GM12878 (cell line): ENCODE data around the gene PPP1R10. TPM values are rescaled to one million over a fixed set of nuclear protein-coding genes. Genes with fewer than 3 reads are reported as not detected.

Experiments used
- ASH2L ChIP-seq: fragments of 300-600, 200-600 bp; sonication (generic); IDR thresholded peaks from 2 replicates; pipeline ENCODE4 v1.6.1; 2017; ENCODE audit warnings: low read depth, mild to moderate bottlenecking, borderline replicate concordance
- CHD2 ChIP-seq: IDR thresholded peaks from 2 replicates; pipeline ENCODE4 v1.6.1; 2011; ENCODE audit warnings: low read depth, low read length, improper control_type of control experiment, borderline replicate concordance
- E4F1 ChIP-seq: fragments of 450-650 bp; IDR thresholded peaks from 2 replicates; pipeline ENCODE4 v1.6.1; 2018; ENCODE audit warnings: borderline replicate concordance, mild to moderate bottlenecking; ENCODE audit not compliant: partially characterized antibody
- EED ChIP-seq: sonication (generic); IDR thresholded peaks from 2 replicates; pipeline ENCODE4 v1.6.1; 2016; ENCODE audit warnings: antibody characterized with exemption, low read depth
- GABPA ChIP-seq: IDR thresholded peaks from 2 replicates; pipeline ENCODE4 v1.6.1; 2014; ENCODE audit warnings: antibody characterized with exemption, low read depth, mild to moderate bottlenecking, inconsistent platforms
- HDGF ChIP-seq: fragments of 450-650 bp; IDR thresholded peaks from 2 replicates; pipeline ENCODE4 v1.6.1; 2016; ENCODE audit warnings: antibody characterized with exemption
- HSF1 ChIP-seq: fragments of 150-350 bp; IDR thresholded peaks from 2 replicates; pipeline ENCODE4 v1.6.1; 2014; ENCODE audit warnings: mild to moderate bottlenecking, low read depth, low read length
- MLLT1 ChIP-seq: fragments of 450-650 bp; IDR thresholded peaks from 2 replicates; pipeline ENCODE4 v1.6.1; 2016; ENCODE audit warnings: mild to moderate bottlenecking
- MXI1 ChIP-seq: fragments of 150-350 bp; IDR thresholded peaks from 2 replicates; pipeline ENCODE4 v1.6.1; 2011; ENCODE audit warnings: low read depth, mild to moderate bottlenecking, inconsistent platforms, low read length, improper control_type of control experiment
- RCOR1 ChIP-seq: conservative IDR thresholded peaks from 2 replicates; pipeline ENCODE4 v1.6.1; 2012; ENCODE audit warnings: low read depth, low read length, improper control_type of control experiment
- RELA ChIP-seq: fragments of 450-650 bp; IDR thresholded peaks from 2 replicates; pipeline ENCODE4 v1.8.0; 2014; ENCODE audit warnings: borderline replicate concordance; ENCODE audit not compliant: partially characterized antibody
- RFX5 ChIP-seq: IDR thresholded peaks from 2 replicates; pipeline ENCODE4 v1.6.1; 2011; ENCODE audit warnings: low read depth, low read length, improper control_type of control experiment
- STAT3 ChIP-seq: IDR thresholded peaks from 2 replicates; pipeline ENCODE4 v1.6.1; 2011; ENCODE audit warnings: low read depth, low read length, improper control_type of control experiment
- USF2 ChIP-seq: IDR thresholded peaks from 2 replicates; pipeline ENCODE4 v1.6.1; 2011; ENCODE audit warnings: low read depth, low read length, improper control_type of control experiment, borderline replicate concordance
- polyA plus RNA-seq, 11 experiments: library from polyadenylated mRNA; depleted of rRNA in 4 of 11; unstranded in 6 of 11; stranded (reverse) in 5 of 11; fragments of >200 nt; fragmentation: Nextera tagmentation in 4 of 11; fragmentation: Illumina TruSeq in 1 of 11; extraction: Ambion mirVana in 4 of 11; extraction: Trizol in 1 of 11; gene quantifications; 1 replicate in 1 of 11; 2 replicates in 10 of 11; pipeline versions ENCODE4 v1.2.1 to v1.2.3, GENCODE V29; 2011 to 2016; ENCODE audit warnings: inconsistent platforms in 2 of 11, missing spikeins in 2 of 11, low read depth in 1 of 11
- total RNA-seq, 4 experiments: library from RNA; depleted of rRNA in 3 of 4; stranded (reverse); fragments of >200 nt in 3 of 4; fragmentation: Illumina TruSeq in 1 of 4; extraction: Trizol in 1 of 4; gene quantifications; 2 replicates each; pipeline versions ENCODE4 v1.2.1 to v1.2.3, GENCODE V29; 2013 to 2021
- TF ChIP-seq, protein P1 (sequence below): fragments of 450-650 bp; IDR thresholded peaks from 2 replicates; pipeline ENCODE4 v1.6.1; 2018; ENCODE audit warnings: mild to moderate bottlenecking, low read depth, moderate library complexity; ENCODE audit not compliant: partially characterized antibody
- TF ChIP-seq, protein P2 (sequence below): fragments of 450-650 bp; formaldehyde crosslinking; IDR thresholded peaks from 2 replicates; pipeline ENCODE4 v1.4.0; 2022; ENCODE audit warnings: mild to moderate bottlenecking, moderate library complexity

The PPP1R10 gene
- total and polyA plus RNA-seq, 10 of the 15 experiments (the other 5 are each of a cell fraction or from before 2014, with no cell fraction given) = 11.3 to 83.8 (median 41.2) TPM

DNA sequence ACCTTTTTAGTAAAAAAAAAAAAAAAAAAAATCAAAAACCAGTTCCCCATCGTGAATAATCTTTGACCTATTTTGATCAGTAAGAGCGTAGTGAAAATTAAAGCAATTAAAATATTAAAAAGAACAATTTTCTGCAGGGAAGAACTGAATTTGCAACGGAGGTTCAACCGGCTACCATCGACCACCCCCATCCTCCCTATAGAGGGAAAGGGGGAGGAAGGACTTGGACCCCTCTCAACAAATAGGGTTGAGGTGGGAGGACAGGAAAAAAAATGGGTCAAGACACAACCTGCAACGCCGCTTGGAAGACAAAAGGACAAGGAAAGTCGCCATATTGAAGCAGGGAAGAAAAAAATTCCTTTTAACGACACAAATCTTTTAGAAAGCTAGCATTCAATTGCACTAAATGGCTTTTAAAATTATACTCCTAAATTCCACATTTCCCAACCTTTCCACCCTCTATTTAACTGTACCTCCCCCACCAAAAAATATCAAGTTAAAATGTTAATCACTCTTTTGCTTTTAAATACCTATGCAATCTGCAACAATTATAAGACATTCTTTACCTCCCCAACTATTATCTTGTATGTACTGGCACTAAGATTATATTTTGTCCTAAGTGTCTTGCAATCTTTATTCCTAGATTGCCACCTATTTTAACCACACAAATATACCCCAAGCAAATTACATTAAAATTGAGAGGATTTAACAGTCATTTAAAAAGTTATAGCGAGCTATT is 1.7 kb downstream of the PPP1R10 start (continued):
- TF ChIP-seq, protein P1, sequence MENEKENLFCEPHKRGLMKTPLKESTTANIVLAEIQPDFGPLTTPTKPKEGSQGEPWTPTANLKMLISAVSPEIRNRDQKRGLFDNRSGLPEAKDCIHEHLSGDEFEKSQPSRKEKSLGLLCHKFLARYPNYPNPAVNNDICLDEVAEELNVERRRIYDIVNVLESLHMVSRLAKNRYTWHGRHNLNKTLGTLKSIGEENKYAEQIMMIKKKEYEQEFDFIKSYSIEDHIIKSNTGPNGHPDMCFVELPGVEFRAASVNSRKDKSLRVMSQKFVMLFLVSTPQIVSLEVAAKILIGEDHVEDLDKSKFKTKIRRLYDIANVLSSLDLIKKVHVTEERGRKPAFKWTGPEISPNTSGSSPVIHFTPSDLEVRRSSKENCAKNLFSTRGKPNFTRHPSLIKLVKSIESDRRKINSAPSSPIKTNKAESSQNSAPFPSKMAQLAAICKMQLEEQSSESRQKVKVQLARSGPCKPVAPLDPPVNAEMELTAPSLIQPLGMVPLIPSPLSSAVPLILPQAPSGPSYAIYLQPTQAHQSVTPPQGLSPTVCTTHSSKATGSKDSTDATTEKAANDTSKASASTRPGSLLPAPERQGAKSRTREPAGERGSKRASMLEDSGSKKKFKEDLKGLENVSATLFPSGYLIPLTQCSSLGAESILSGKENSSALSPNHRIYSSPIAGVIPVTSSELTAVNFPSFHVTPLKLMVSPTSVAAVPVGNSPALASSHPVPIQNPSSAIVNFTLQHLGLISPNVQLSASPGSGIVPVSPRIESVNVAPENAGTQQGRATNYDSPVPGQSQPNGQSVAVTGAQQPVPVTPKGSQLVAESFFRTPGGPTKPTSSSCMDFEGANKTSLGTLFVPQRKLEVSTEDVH = no peak
- TF ChIP-seq E4F1 (no peak), RFX5 (no peak), GABPA (no peak), RELA (no peak), MXI1 (no peak; the same call in 1 of the 2 replicates), EED (no peak), RCOR1 (no peak), HDGF (no peak), MLLT1 (peak; percentile 94), HSF1 (no peak), CHD2 (no peak), USF2 (no peak; the same call in 1 of the 2 replicates), STAT3 (no peak), ASH2L (no peak)
- TF ChIP-seq, protein P2, sequence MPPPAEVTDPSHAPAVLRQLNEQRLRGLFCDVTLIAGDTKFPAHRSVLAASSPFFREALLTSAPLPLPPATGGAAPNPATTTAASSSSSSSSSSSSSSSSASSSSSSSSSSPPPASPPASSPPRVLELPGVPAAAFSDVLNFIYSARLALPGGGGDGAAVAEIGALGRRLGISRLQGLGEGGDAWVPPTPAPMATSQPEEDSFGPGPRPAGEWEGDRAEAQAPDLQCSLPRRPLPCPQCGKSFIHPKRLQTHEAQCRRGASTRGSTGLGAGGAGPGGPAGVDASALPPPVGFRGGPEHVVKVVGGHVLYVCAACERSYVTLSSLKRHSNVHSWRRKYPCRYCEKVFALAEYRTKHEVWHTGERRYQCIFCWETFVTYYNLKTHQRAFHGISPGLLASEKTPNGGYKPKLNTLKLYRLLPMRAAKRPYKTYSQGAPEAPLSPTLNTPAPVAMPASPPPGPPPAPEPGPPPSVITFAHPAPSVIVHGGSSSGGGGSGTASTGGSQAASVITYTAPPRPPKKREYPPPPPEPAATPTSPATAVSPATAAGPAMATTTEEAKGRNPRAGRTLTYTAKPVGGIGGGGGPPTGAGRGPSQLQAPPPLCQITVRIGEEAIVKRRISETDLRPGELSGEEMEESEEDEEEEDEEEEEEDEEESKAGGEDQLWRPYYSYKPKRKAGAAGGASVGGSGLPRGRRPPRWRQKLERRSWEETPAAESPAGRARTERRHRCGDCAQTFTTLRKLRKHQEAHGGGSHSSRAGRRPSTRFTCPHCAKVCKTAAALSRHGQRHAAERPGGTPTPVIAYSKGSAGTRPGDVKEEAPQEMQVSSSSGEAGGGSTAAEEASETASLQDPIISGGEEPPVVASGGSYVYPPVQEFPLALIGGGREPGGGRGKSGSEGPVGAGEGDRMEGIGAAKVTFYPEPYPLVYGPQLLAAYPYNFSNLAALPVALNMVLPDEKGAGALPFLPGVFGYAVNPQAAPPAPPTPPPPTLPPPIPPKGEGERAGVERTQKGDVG (CRISPR knock-in tag) = no peak; the same call in 1 of the 2 replicates
